GM12878 (cell line): ENCODE results near the gene SHC1.
A peak's percentile ranks its signal among the peaks of the same experiment; 100 is the strongest.

Experiments used
- CHD2 ChIP-seq: IDR thresholded peaks from 2 replicates; pipeline ENCODE4 v1.6.1; 2011; ENCODE audit warnings: low read depth, low read length, improper control_type of control experiment, borderline replicate concordance
- EED ChIP-seq: sonication (generic); IDR thresholded peaks from 2 replicates; pipeline ENCODE4 v1.6.1; 2016; ENCODE audit warnings: antibody characterized with exemption, low read depth
- EZH2 ChIP-seq: IDR thresholded peaks from 2 replicates; pipeline ENCODE4 v1.6.1; 2012; ENCODE audit warnings: low read depth, mild to moderate bottlenecking, control low read depth, inconsistent platforms, low read length, borderline replicate concordance; ENCODE audit not compliant: control insufficient read depth
- JUND ChIP-seq: IDR thresholded peaks from 2 replicates; pipeline ENCODE4 v1.6.1; 2012; ENCODE audit warnings: low read depth, mild to moderate bottlenecking, low read length, improper control_type of control experiment, moderate library complexity
- NFIC ChIP-seq: IDR thresholded peaks from 2 replicates; pipeline ENCODE4 v1.6.1; 2012; ENCODE audit warnings: low read depth, mild to moderate bottlenecking, inconsistent platforms, low read length, moderate library complexity
- NKRF ChIP-seq: fragments of 450-650 bp; conservative IDR thresholded peaks from 2 replicates; pipeline ENCODE4 v1.6.1; 2017; ENCODE audit warnings: mild to moderate bottlenecking, moderate library complexity
- REST ChIP-seq: IDR thresholded peaks from 2 replicates; pipeline ENCODE4 v1.6.1; 2012; ENCODE audit warnings: mild to moderate bottlenecking, low read depth, low read length
- SRF ChIP-seq, 2 experiments: IDR thresholded peaks; 2 replicates each; pipeline ENCODE4 v1.6.1; 2011; ENCODE audit warnings: low read depth in 2 of 2, low read length in 2 of 2, mild to moderate bottlenecking in 1 of 2, moderate library complexity in 1 of 2
- TF ChIP-seq, protein P1 (sequence below): IDR thresholded peaks from 2 replicates; pipeline ENCODE4 v1.6.1; 2012; ENCODE audit warnings: low read depth, low read length, improper control_type of control experiment
- TF ChIP-seq, protein P2 (sequence below), 3 experiments: IDR thresholded peaks in 2 of 3; conservative IDR thresholded peaks in 1 of 3; 2 replicates each; pipeline ENCODE4 v1.5.1; 2011; ENCODE audit warnings: low read depth in 3 of 3, low read length in 3 of 3, mild to moderate bottlenecking in 3 of 3, control low read depth in 2 of 3, moderate library complexity in 2 of 3, inconsistent platforms in 1 of 3, mixed read lengths in 1 of 3; ENCODE audit not compliant: control insufficient read depth in 2 of 3, insufficient read depth in 1 of 3; ENCODE audit errors: extremely low read depth in 1 of 3

DNA sequence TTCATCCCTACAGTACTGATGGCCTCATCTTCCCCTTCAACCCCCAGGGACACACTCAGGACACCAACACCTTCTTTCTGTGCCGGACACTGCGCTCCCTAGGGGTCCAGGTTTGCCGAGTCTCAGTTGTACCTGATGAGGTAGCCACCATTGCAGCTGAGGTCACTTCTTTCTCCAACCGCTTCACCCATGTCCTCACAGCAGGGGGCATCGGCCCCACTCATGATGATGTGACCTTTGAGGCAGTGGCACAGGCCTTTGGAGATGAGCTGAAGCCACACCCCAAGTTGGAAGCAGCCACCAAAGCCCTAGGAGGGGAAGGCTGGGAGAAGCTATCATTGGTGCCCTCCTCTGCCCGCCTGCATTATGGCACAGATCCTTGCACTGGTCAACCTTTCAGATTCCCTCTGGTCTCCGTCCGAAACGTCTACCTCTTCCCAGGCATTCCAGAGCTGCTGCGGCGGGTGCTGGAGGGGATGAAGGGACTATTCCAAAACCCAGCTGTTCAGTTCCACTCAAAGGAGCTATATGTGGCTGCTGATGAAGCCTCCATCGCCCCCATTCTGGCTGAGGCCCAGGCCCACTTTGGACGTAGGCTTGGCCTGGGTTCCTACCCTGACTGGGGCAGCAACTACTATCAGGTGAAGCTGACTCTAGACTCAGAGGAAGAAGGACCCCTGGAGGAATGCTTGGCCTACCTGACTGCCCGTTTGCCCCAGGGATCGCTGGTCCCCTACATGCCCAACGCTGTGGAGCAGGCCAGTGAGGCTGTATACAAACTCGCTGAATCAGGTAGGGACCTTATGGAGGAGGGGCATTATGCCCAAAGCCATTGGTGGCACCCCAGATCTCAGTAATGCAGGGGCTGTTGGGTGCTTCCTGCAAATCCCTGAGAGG is 17.8 kb upstream of the SHC1 start:
- TF ChIP-seq NFIC (no peak), JUND (no peak), SRF (IDR thresholded peaks at IDR 0.05; ENCODE audit: low read depth in 2 of 2, low read length in 2 of 2) (no peak), EED (no peak), REST (no peak), EZH2 (no peak), CHD2 (no peak), NKRF (no peak)
- TF ChIP-seq, protein P1, sequence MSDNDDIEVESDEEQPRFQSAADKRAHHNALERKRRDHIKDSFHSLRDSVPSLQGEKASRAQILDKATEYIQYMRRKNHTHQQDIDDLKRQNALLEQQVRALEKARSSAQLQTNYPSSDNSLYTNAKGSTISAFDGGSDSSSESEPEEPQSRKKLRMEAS, result no peak
- TF ChIP-seq, protein P2, sequence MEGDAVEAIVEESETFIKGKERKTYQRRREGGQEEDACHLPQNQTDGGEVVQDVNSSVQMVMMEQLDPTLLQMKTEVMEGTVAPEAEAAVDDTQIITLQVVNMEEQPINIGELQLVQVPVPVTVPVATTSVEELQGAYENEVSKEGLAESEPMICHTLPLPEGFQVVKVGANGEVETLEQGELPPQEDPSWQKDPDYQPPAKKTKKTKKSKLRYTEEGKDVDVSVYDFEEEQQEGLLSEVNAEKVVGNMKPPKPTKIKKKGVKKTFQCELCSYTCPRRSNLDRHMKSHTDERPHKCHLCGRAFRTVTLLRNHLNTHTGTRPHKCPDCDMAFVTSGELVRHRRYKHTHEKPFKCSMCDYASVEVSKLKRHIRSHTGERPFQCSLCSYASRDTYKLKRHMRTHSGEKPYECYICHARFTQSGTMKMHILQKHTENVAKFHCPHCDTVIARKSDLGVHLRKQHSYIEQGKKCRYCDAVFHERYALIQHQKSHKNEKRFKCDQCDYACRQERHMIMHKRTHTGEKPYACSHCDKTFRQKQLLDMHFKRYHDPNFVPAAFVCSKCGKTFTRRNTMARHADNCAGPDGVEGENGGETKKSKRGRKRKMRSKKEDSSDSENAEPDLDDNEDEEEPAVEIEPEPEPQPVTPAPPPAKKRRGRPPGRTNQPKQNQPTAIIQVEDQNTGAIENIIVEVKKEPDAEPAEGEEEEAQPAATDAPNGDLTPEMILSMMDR (IDR thresholded peaks at IDR 0.05 in 2 of 3, conservative IDR thresholded peaks at IDR 0.05 in 1 of 3; ENCODE audit: control insufficient read depth in 2 of 3, extremely low read depth in 1 of 3, insufficient read depth in 1 of 3, low read depth in 3 of 3, low read length in 3 of 3), result peak in 2 of 3 experiments; percentile 16 to 34; a peak in 2 of 6 replicates
